ENCODE results near the gene WDPCP. TPM values are rescaled to one million over a fixed set of nuclear protein-coding genes. Genes with fewer than 3 reads are reported as not detected.

WDPCP gene
- total and polyA plus RNA-seq, 9 donors = 5.5 to 11.7 (median 7.6) TPM

GRCh38 chr2:63545023-63545422 is 43.3 kb downstream of the WDPCP start:
- Histone ChIP-seq H3K27ac (ENCODE audit: low read length) (no peak overlapping the region), H3K4me1 (ENCODE audit: control insufficient read depth, insufficient read depth, low read length) (no peaks in the 10 kb centered on the region), H3K4me3 (ENCODE audit: low read length) (no peak overlapping the region), H3K36me3 (ENCODE audit: control insufficient read depth, insufficient read depth, low read length) (no peaks in the 10 kb centered on the region), H3K9me3 (replicated peaks; ENCODE audit: control insufficient read depth, low read depth, low read length) (no peaks in the 10 kb centered on the region), H3K27me3 (ENCODE audit: control insufficient read depth, insufficient read depth, low read length) (no peaks in the 10 kb centered on the region)
- 71% methylated on average over 1 of the region's 2 CpGs for WGBS (ENCODE audit: insufficient coverage)
- no peak for DNase-seq

GRCh38 chr2:63544017-63544627 is 44.2 kb downstream of the WDPCP start:
- no peaks in the 10 kb centered on the region for H3K27me3 ChIP-seq (ENCODE audit: control insufficient read depth, insufficient read depth, low read length)
- no peak overlapping the region for H3K27ac ChIP-seq (ENCODE audit: low read length)
- H3K4me1 ChIP-seq (ENCODE audit: control insufficient read depth, insufficient read depth, low read length) = no peaks in the 10 kb centered on the region
- H3K9me3 ChIP-seq (replicated peaks; ENCODE audit: control insufficient read depth, low read depth, low read length) = no peaks in the 10 kb centered on the region
- H3K36me3 ChIP-seq (ENCODE audit: control insufficient read depth, insufficient read depth, low read length) = no peaks in the 10 kb centered on the region
- H3K4me3 ChIP-seq (ENCODE audit: low read length) = no peak overlapping the region
- no CpG with 5 or more reads among the region's 1 CpG for WGBS (ENCODE audit: insufficient coverage)
- DNase-seq = no peak

- Histone ChIP-seq H3K4me1 (ENCODE audit: control insufficient read depth, insufficient read depth, low read length) (no peaks in the 10 kb centered on the region), H3K27ac (ENCODE audit: low read length) (no peak overlapping the region), H3K36me3 (ENCODE audit: control insufficient read depth, insufficient read depth, low read length) (no peaks in the 10 kb centered on the region), H3K27me3 (ENCODE audit: control insufficient read depth, insufficient read depth, low read length) (no peaks in the 10 kb centered on the region), H3K4me3 (ENCODE audit: low read length) (no peak overlapping the region), H3K9me3 (replicated peaks; ENCODE audit: control insufficient read depth, low read depth, low read length) (no peaks in the 10 kb centered on the region)
- no peak for DNase-seq
- 100% methylated on average over 2 of the region's 6 CpGs for WGBS (ENCODE audit: insufficient coverage)
Measured at GRCh38 chr2:63539416-63540162, 48.7 kb downstream of the WDPCP start.

- no peaks in the 10 kb centered on the region for H3K9me3 ChIP-seq (replicated peaks; ENCODE audit: control insufficient read depth, low read depth, low read length)
- H3K36me3 ChIP-seq (ENCODE audit: control insufficient read depth, insufficient read depth, low read length) = no peaks in the 10 kb centered on the region
- H3K27me3 ChIP-seq (ENCODE audit: control insufficient read depth, insufficient read depth, low read length) = no peaks in the 10 kb centered on the region
- H3K4me1 ChIP-seq (ENCODE audit: control insufficient read depth, insufficient read depth, low read length) = no peaks in the 10 kb centered on the region
- no peak for DNase-seq
- no peak overlapping the region for H3K4me3 ChIP-seq (ENCODE audit: low read length)
- no peak overlapping the region for H3K27ac ChIP-seq (ENCODE audit: low read length)
Measured at GRCh38 chr2:63538390-63538789, 49.9 kb downstream of the WDPCP start.

- Histone ChIP-seq H3K27ac (ENCODE audit: low read length) (no peak overlapping the region), H3K36me3 (ENCODE audit: control insufficient read depth, insufficient read depth, low read length) (no peaks in the 10 kb centered on the region), H3K4me1 (ENCODE audit: control insufficient read depth, insufficient read depth, low read length) (no peaks in the 10 kb centered on the region), H3K27me3 (ENCODE audit: control insufficient read depth, insufficient read depth, low read length) (no peaks in the 10 kb centered on the region), H3K9me3 (replicated peaks; ENCODE audit: control insufficient read depth, low read depth, low read length) (no peaks in the 10 kb centered on the region), H3K4me3 (ENCODE audit: low read length) (no peak overlapping the region)
- no peak for DNase-seq
- 83% methylated on average over 2 of the region's 2 CpGs for WGBS (ENCODE audit: insufficient coverage)
Measured at GRCh38 chr2:63537306-63537705, 51.0 kb downstream of the WDPCP start.

GRCh38 chr2:63530704-63531279 is 57.5 kb downstream of the WDPCP start:
- H3K27ac ChIP-seq (ENCODE audit: low read length) = no peak overlapping the region
- H3K4me3 ChIP-seq (ENCODE audit: low read length) = no peak overlapping the region
- 94% methylated on average over 16 of the region's 16 CpGs for WGBS (ENCODE audit: insufficient coverage)
- DNase-seq = no peak
- no peaks in the 10 kb centered on the region for H3K27me3 ChIP-seq (ENCODE audit: control insufficient read depth, insufficient read depth, low read length)
- no peaks in the 10 kb centered on the region for H3K36me3 ChIP-seq (ENCODE audit: control insufficient read depth, insufficient read depth, low read length)
- peaks cover 11% of the 10 kb centered on the region for H3K9me3 ChIP-seq (replicated peaks; ENCODE audit: control insufficient read depth, low read depth, low read length)
- H3K4me1 ChIP-seq (ENCODE audit: control insufficient read depth, insufficient read depth, low read length) = no peaks in the 10 kb centered on the region

- DNase-seq = no peak
- Histone ChIP-seq H3K27me3 (ENCODE audit: control insufficient read depth, insufficient read depth, low read length) (no peaks in the 10 kb centered on the region), H3K9me3 (replicated peaks; ENCODE audit: control insufficient read depth, low read depth, low read length) (peaks cover 22% of the 10 kb centered on the region), H3K27ac (ENCODE audit: low read length) (no peak overlapping the region), H3K4me1 (ENCODE audit: control insufficient read depth, insufficient read depth, low read length) (no peaks in the 10 kb centered on the region), H3K36me3 (ENCODE audit: control insufficient read depth, insufficient read depth, low read length) (no peaks in the 10 kb centered on the region), H3K4me3 (ENCODE audit: low read length) (no peak overlapping the region)
- WGBS (ENCODE audit: insufficient coverage) = no CpG with 5 or more reads among the region's 3 CpGs
Measured at GRCh38 chr2:63525905-63526304, 62.4 kb downstream of the WDPCP start.

- Histone ChIP-seq H3K4me1 (ENCODE audit: control insufficient read depth, insufficient read depth, low read length) (no peaks in the 10 kb centered on the region), H3K36me3 (ENCODE audit: control insufficient read depth, insufficient read depth, low read length) (no peaks in the 10 kb centered on the region), H3K27ac (ENCODE audit: low read length) (no peak overlapping the region), H3K27me3 (ENCODE audit: control insufficient read depth, insufficient read depth, low read length) (no peaks in the 10 kb centered on the region), H3K9me3 (replicated peaks; ENCODE audit: control insufficient read depth, low read depth, low read length) (peaks cover 32% of the 10 kb centered on the region), H3K4me3 (ENCODE audit: low read length) (no peak overlapping the region)
- no CpG with 5 or more reads among the region's 1 CpG for WGBS (ENCODE audit: insufficient coverage)
- DNase-seq = no peak
Measured at GRCh38 chr2:63522950-63523349, 65.3 kb downstream of the WDPCP start.

- Histone ChIP-seq H3K27me3 (ENCODE audit: control insufficient read depth, insufficient read depth, low read length) (no peaks in the 10 kb centered on the region), H3K4me3 (ENCODE audit: low read length) (no peak overlapping the region), H3K9me3 (replicated peaks; ENCODE audit: control insufficient read depth, low read depth, low read length) (peaks cover 32% of the 10 kb centered on the region), H3K27ac (ENCODE audit: low read length) (no peak overlapping the region), H3K36me3 (ENCODE audit: control insufficient read depth, insufficient read depth, low read length) (no peaks in the 10 kb centered on the region), H3K4me1 (ENCODE audit: control insufficient read depth, insufficient read depth, low read length) (no peaks in the 10 kb centered on the region)
- DNase-seq = no peak
- WGBS (ENCODE audit: insufficient coverage) = no CpG with 5 or more reads among the region's 1 CpG
Measured at GRCh38 chr2:63520793-63521192, 67.5 kb downstream of the WDPCP start.

- DNase-seq = peak; percentile 53
- no peaks in the 10 kb centered on the region for H3K36me3 ChIP-seq (ENCODE audit: control insufficient read depth, insufficient read depth, low read length)
- H3K4me3 ChIP-seq (ENCODE audit: low read length) = no peak overlapping the region
- no peak overlapping the region for H3K27ac ChIP-seq (ENCODE audit: low read length)
- H3K9me3 ChIP-seq (replicated peaks; ENCODE audit: control insufficient read depth, low read depth, low read length) = peaks cover 10% of the 10 kb centered on the region
- no peaks in the 10 kb centered on the region for H3K27me3 ChIP-seq (ENCODE audit: control insufficient read depth, insufficient read depth, low read length)
- H3K4me1 ChIP-seq (ENCODE audit: control insufficient read depth, insufficient read depth, low read length) = no peaks in the 10 kb centered on the region
Measured at GRCh38 chr2:63514781-63515180, 73.5 kb downstream of the WDPCP start.
